Activated CD8-positive, alpha-beta T cell treated with anti-CD3 and anti-CD28 coated beads for 36 hours (primary cell): ENCODE data around the gene METTL24. TPM values are rescaled to one million over a fixed set of nuclear protein-coding genes. Genes with fewer than 3 reads are reported as not detected.
A peak's percentile ranks its signal among the peaks of the same experiment; 100 is the strongest.

Source experiments
- ATAC-seq: fragments of 200-7000 bp; cut with Tn5 transposase; one replicate; pipeline ENCODE4 v1.10.0; 2021; ENCODE audit warnings: mild to moderate bottlenecking, moderate library complexity
- CTCF ChIA-PET: fragments of 350-600 bp; sonication (Branson Sonifier 250); formaldehyde crosslinking; loops from one replicate; lab custom pipeline; 2021; ENCODE audit warnings: antibody characterized with exemption; lab: Charles Lee
- POLR2A ChIA-PET: fragments of 350-600 bp; sonication (Branson Sonifier 250); formaldehyde crosslinking; loops from one replicate; lab custom pipeline; 2021; ENCODE audit warnings: antibody characterized with exemption; lab: Charles Lee
- DNase-seq: peaks from one replicate; pipeline ENCODE4 v3.0.0-alpha.2; 2020
- H3K27ac Mint-ChIP-seq: one replicate; pipeline ENCODE4 v1.8.0; 2021; ENCODE audit warnings: mild to moderate bottlenecking, mixed read lengths
- H3K27me3 Mint-ChIP-seq: one replicate; pipeline ENCODE4 v1.8.0; 2021; ENCODE audit warnings: mixed read lengths
- H3K36me3 Mint-ChIP-seq: one replicate; pipeline ENCODE4 v1.8.0; 2021; ENCODE audit warnings: low read depth, mixed read lengths
- H3K4me1 Mint-ChIP-seq: one replicate; pipeline ENCODE4 v1.8.0; 2021; ENCODE audit warnings: low read depth, mixed read lengths
- H3K4me3 Mint-ChIP-seq: one replicate; pipeline ENCODE4 v1.8.0; 2021; ENCODE audit warnings: mild to moderate bottlenecking, moderate library complexity, mixed read lengths
- H3K9me3 Mint-ChIP-seq: one replicate; pipeline ENCODE4 v1.8.0; 2021; ENCODE audit warnings: mixed read lengths
- intact Hi-C: fragments of 100-400 bp; cut with micrococcal nuclease; formaldehyde crosslinking; loops from one replicate; pipeline ENCODE4 v1.10.0; 2022
- total RNA-seq, 2 experiments: library from RNA; stranded (reverse); gene quantifications; one replicate each; pipeline ENCODE4 v1.2.3, GENCODE V29; 2021
- TF ChIP-seq, protein P1 (sequence below): fragments of 200-600 bp; IDR thresholded peaks from one replicate; pipeline ENCODE4 v1.8.0; 2022; ENCODE audit warnings: antibody characterized with exemption, mild to moderate bottlenecking

METTL24 gene
- total RNA-seq, 2 experiments from 2014 or later: not detected

DNA sequence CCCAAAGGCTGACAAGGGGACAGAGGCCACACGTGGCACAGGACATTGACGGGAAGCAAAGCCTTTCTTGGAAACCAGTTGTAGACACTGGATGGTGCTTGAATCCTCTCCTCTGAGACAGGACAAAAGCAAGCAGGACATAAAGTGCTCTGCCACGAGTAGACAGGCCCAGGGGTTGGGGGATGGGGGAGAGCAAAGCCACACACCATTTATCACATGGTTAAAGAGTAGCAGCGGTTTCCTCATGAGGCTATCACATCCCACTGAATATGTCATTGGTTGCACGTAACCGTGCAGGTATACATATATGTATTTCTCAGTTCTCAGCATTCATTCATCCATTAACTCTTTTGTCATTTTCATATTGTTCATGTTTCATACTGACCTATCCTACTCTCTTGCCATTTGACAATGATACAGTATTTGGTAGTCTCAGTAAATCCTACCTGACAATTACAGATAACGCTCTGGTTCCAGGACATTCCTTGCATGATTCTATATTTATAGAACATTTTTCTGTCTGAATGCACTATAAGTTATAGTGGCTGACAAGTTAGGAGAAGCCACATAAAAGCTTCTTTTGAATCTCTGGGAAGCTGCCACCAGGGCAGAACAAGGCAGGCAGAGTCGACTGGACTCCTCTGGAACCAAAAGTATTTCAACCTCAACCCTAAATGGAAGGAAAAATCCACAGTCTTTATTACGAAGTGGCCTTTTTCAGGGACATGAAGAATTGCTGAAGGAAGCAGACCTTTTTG, 23.5 kb downstream of the METTL24 start:
- Mint-ChIP-seq H3K36me3 (no peaks in the 10 kb centered on the region), H3K4me1 (peaks cover 9% of the 10 kb centered on the region), H3K27ac (no peak overlapping the region), H3K27me3 (peaks cover 4% of the 10 kb centered on the region), H3K9me3 (no peaks in the 10 kb centered on the region), H3K4me3 (no peak overlapping the region)
- TF ChIP-seq, protein P1, sequence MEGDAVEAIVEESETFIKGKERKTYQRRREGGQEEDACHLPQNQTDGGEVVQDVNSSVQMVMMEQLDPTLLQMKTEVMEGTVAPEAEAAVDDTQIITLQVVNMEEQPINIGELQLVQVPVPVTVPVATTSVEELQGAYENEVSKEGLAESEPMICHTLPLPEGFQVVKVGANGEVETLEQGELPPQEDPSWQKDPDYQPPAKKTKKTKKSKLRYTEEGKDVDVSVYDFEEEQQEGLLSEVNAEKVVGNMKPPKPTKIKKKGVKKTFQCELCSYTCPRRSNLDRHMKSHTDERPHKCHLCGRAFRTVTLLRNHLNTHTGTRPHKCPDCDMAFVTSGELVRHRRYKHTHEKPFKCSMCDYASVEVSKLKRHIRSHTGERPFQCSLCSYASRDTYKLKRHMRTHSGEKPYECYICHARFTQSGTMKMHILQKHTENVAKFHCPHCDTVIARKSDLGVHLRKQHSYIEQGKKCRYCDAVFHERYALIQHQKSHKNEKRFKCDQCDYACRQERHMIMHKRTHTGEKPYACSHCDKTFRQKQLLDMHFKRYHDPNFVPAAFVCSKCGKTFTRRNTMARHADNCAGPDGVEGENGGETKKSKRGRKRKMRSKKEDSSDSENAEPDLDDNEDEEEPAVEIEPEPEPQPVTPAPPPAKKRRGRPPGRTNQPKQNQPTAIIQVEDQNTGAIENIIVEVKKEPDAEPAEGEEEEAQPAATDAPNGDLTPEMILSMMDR: no peak
- POLR2A ChIA-PET: no interaction called here
- ATAC-seq (peak; percentile 72), DNase-seq (peak; percentile 32)
- CTCF ChIA-PET: no interaction called here
- intact Hi-C loops: no loop called here

DNA sequence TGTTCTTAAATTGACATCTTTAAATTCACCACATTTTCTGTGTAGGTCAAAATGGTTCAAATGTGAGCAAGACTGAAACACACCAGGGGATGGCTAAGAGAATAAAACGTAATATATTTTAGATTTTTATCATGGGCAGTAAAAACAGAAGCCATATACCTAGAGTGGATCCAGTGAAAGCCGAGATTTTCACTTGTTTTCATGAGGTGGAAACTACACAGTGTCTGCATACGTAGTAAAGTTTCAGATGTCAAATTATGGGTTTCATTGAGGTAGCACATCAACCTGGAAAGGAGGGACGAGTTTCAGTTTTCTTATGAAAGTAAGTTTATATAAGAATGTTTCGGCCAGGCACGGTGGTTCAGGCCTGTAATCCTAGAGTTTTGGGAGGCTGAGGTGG, 25.9 kb downstream of the METTL24 start:
- ChIA-PET CTCF (no interaction called here), POLR2A (no interaction called here)
- H3K4me1 Mint-ChIP-seq: peaks cover 9% of the 10 kb centered on the region
- no peak for DNase-seq
- no peak for ATAC-seq
- intact Hi-C loops: no loop called here
- H3K27me3 Mint-ChIP-seq: peaks cover 4% of the 10 kb centered on the region
- no peaks in the 10 kb centered on the region for H3K36me3 Mint-ChIP-seq
- H3K9me3 Mint-ChIP-seq: no peaks in the 10 kb centered on the region
- TF ChIP-seq, protein P1: no peak
- H3K27ac Mint-ChIP-seq: no peak overlapping the region
- no peak overlapping the region for H3K4me3 Mint-ChIP-seq

DNA sequence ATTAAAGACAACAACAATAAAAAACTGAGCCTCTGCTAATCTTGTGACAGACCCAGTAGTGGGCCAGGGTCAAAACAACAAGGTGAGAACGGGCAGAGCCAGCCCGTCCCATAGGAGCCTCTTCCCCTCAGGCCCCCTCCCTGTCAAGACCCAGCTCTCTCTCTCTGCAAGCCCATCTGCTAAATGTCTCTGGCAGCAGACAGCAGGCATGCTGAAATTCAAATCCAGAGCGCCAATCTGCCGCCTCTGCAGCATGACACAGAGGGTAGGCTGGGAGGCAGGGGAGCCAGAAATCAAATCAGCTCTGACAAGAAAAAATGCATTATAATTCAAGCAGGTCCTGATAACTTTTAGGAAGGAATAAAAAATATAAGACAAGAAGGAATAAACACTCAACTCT, 26.3 kb downstream of the METTL24 start:
- ATAC-seq (no peak), DNase-seq (no peak)
- TF ChIP-seq, protein P1: no peak
- CTCF ChIA-PET: no interaction called here
- POLR2A ChIA-PET: no interaction called here
- Mint-ChIP-seq H3K9me3 (no peaks in the 10 kb centered on the region), H3K27me3 (peaks cover 4% of the 10 kb centered on the region), H3K27ac (no peak overlapping the region), H3K36me3 (no peaks in the 10 kb centered on the region), H3K4me1 (peaks cover 9% of the 10 kb centered on the region), H3K4me3 (no peak overlapping the region)
- intact Hi-C loops: no loop called here

DNA sequence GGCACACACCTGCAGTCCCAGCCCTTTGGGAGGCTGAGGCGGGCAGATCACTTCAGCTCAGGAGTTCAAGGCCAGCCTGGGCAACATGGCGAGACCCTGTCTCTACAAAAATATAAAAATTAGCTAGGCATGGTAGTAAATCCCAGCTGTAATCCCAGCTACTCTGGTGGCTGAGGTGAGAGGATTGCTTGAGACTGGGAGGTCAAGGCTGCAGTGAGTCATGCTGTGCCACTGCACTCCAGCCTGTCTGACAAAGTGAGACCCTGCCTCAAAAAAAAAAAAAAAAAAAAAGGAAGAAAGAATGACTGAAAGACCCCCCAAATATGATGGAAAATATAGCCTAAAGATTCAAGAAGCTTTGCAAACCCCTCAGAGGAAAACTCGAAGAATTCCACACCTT, 26.8 kb downstream of the METTL24 start:
- Mint-ChIP-seq H3K4me1 (peaks cover 9% of the 10 kb centered on the region), H3K36me3 (no peaks in the 10 kb centered on the region), H3K27ac (no peak overlapping the region), H3K27me3 (peaks cover 4% of the 10 kb centered on the region), H3K9me3 (no peaks in the 10 kb centered on the region), H3K4me3 (no peak overlapping the region)
- ATAC-seq (no peak), DNase-seq (no peak)
- TF ChIP-seq, protein P1: no peak
- intact Hi-C loops: no loop called here
- ChIA-PET POLR2A (no interaction called here), CTCF (no interaction called here)

DNA sequence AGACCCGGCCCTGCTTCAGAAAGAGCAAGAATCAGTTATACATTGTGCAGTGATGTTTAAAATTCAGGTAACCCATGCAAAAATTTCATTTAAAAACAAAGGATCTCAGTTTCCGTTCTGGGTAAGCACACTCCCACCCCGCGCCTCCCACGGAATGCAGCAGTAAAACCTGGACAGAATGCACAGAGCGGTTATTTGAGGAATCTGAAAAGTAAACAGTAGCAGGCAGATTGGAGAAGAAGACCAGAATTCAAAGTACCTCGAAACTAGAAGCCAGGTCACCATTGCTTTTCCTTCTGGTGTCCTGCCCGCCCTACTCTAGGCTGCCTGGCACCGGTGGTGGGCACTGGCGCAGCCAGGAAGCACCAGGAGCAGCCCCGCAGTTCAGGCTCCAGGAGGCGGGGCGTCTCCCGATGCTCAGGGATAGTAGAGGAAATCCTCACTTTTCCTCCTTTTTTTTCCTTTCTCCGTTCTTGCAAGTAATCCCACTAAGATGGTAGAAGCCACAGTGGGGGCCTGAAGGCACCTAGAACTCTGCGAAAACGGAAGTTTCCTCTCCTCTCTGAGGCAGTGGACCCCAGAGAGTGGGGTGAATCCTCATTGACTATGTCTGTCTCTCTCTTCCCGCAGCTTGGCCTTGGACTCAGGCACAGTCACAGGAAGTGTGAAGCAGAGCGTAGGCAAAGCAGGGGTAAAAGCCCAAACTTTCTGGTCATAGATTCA, 28.3 kb downstream of the METTL24 start:
- Mint-ChIP-seq H3K9me3 (no peaks in the 10 kb centered on the region), H3K4me1 (peaks cover 9% of the 10 kb centered on the region), H3K4me3 (no peak overlapping the region), H3K36me3 (no peaks in the 10 kb centered on the region), H3K27me3 (peaks cover 4% of the 10 kb centered on the region), H3K27ac (no peak overlapping the region)
- intact Hi-C loops: no loop called here
- no peak for ATAC-seq
- DNase-seq: no peak
- ChIA-PET POLR2A (no interaction called here), CTCF (no interaction called here)
- TF ChIP-seq, protein P1: no peak
